HG02678 (cell line): ENCODE data around the gene STK36.

Source experiments
- ATAC-seq: cut with Tn5 transposase; IDR thresholded peaks from one replicate; pipeline ENCODE4 v1.9.1; 2021; ENCODE audit warnings: mild to moderate bottlenecking, moderate library complexity; ENCODE audit not compliant: unreplicated experiment

STK36 gene, protein sequence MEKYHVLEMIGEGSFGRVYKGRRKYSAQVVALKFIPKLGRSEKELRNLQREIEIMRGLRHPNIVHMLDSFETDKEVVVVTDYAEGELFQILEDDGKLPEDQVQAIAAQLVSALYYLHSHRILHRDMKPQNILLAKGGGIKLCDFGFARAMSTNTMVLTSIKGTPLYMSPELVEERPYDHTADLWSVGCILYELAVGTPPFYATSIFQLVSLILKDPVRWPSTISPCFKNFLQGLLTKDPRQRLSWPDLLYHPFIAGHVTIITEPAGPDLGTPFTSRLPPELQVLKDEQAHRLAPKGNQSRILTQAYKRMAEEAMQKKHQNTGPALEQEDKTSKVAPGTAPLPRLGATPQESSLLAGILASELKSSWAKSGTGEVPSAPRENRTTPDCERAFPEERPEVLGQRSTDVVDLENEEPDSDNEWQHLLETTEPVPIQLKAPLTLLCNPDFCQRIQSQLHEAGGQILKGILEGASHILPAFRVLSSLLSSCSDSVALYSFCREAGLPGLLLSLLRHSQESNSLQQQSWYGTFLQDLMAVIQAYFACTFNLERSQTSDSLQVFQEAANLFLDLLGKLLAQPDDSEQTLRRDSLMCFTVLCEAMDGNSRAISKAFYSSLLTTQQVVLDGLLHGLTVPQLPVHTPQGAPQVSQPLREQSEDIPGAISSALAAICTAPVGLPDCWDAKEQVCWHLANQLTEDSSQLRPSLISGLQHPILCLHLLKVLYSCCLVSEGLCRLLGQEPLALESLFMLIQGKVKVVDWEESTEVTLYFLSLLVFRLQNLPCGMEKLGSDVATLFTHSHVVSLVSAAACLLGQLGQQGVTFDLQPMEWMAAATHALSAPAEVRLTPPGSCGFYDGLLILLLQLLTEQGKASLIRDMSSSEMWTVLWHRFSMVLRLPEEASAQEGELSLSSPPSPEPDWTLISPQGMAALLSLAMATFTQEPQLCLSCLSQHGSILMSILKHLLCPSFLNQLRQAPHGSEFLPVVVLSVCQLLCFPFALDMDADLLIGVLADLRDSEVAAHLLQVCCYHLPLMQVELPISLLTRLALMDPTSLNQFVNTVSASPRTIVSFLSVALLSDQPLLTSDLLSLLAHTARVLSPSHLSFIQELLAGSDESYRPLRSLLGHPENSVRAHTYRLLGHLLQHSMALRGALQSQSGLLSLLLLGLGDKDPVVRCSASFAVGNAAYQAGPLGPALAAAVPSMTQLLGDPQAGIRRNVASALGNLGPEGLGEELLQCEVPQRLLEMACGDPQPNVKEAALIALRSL (N-terminal part only)

DNA sequence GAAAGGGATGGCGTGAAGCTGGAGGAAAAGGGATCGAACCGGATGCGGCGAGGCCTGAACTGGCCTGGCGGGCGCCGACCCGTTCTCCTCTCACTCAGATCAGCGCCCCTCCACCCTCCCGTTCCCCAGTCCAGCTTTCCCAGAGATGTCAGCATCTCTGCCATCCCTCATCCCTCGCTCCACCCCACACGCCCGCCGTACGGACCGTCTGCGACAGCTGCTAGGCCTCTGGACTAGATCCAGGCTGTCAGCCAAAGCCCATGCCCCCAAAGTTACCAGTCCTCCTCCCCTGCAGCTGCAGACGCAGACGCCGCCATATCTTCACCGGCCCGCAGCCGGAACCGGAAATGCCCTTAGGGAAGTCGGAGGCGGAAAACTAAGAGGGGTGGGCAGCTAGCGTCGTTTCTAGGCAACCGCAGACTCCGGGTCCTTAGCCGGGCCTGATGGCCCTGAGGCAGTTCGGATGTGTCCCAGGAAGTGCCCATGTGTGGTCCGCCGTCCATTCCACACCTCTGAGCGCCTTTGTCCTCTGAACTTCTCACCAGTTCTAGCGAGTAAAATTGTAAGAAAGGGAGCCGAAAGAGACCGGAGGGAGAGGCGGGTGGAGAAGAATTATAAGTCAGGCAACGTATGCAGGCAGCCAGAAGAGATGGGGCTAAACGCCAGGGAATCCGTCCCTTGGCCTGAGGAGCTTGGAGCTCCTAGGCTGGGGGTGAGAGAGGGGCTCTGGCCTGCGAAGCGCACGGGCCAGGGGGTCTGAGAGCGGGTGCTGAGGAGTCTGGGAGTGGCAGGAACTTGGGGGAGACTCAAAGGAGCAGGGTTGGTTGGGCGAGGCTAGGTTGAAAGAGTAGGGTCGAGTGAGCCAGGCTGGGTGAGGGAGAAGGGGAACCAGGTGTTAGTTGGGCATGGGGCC, at the start of gene STK36, which contains the start of gene RNF25:
Gene STK36 (plus strand): TSS at position 433 of the 913 bp plus-strand sequence. CDS start 744 bp downstream, outside the sequence.
Gene RNF25 (minus strand): TSS at position 349 of the 913 bp plus-strand sequence. CDS start 32 bp downstream, at position 317.
- ATAC-seq = peak; percentile 99

DNA sequence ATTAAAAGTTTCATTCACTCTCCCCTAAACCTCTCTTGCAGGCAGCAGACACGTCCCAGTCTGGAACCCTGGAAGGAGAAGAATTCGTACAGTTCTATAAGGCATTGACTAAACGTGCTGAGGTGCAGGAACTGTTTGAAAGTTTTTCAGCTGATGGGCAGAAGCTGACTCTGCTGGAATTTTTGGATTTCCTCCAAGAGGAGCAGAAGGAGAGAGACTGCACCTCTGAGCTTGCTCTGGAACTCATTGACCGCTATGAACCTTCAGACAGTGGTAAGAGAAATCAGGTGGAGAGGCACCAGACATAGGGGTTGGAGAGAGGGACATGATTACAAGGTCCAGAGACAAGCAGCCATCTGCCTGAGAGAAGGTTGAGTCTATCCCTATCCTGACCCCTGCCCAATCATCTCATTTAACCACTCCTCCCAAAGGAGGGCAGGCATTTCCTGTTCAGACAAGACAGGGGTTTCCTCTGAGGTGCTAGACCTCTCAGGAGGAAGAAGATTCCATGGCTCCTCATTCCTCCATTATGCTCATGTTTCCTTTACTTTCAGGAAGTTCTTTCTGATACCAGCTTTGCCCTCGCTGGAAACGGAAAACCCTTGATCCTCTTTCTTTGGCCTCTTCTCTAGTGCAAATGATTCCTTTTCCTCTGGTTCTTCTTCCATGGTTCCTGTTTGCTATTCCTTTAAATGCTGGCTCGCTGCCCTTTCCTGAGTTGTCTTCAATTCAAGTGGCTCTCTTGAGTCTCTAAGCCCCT, 49.1 kb upstream of the STK36 start:
- ATAC-seq = no peak

DNA sequence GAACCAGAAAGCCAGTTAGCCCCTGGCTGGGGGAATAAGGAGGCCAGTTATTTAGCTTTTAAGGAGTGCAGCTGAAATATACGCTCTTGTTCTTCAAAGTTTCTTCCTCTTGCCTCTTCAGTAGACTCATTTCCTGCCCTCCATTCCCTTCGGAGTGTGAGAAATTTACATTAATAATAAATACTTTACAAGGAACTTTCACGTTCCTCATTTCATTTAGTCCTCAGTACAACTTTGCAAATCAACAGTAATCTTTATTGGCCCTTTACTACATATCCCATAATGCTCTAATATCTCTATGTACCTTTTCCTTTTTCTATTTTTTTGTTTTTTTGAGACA, 48.5 kb upstream of the STK36 start:
- ATAC-seq = no peak

DNA sequence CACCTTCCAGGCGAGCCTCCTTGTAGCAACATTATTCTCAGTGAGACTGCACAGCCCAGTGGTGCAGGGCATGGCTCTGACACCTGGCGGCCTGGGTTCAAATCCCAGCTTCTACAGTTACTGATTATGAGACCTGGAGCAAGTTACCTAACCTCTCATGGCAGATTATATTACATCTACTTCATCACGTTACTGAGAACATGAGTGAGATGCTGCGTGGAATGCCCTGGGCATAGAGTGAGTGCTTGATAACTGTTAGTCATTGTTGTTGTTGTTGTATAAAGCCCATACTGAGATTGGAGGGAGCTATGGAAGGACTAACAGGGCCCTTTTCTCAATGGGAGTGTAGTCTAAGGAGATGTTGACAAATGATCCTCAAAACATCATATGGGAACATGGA, 45.5 kb upstream of the STK36 start:
- no peak for ATAC-seq

DNA sequence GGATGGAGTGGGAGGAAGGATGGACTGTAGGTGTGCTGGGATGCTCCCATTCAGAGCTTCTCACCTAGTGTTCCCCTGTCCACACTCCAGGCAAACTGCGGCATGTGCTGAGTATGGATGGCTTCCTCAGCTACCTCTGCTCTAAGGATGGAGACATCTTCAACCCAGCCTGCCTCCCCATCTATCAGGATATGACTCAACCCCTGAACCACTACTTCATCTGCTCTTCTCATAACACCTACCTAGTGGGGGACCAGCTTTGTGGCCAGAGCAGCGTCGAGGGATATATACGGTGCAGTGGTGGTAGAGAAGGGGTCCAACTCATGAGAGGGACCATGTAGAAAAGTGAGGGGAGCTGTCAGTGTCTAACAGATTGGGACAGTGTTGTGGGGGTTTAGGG, 43.9 kb upstream of the STK36 start:
- no peak for ATAC-seq

DNA sequence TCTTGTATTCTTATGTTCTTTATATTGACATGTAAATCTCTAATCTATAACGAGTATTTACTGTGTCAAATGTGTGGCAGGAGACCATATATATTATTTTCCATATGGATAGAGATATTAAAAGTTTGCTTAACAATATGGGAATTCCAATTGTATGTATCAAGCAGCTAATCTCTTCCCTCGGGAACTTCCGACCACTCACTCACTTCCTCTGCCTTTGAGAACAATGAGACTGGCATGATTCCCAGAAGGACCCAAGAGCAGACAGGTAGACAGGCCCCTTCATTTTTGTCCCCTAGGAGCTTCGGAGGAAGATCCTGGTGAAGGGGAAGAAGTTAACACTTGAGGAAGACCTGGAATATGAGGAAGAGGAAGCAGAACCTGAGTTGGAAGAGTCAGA, 40.0 kb upstream of the STK36 start:
- ATAC-seq = no peak

DNA sequence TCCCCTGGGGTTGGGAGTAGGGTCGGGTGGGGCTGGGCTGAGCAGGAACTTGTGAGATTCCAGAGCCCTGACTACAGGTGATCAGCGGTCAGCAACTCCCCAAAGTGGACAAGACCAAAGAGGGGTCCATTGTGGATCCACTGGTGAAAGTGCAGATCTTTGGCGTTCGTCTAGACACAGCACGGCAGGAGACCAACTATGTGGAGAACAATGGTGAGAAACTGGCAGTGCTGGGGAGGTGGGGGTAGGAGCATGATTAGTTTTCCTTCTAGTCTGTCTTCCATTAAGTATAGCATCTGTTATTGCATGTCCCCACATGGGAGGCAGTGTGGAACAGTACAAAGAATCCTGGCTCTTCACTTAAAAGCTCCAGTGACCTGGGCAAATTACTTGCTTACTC, 36.2 kb upstream of the STK36 start:
- ATAC-seq = no peak

DNA sequence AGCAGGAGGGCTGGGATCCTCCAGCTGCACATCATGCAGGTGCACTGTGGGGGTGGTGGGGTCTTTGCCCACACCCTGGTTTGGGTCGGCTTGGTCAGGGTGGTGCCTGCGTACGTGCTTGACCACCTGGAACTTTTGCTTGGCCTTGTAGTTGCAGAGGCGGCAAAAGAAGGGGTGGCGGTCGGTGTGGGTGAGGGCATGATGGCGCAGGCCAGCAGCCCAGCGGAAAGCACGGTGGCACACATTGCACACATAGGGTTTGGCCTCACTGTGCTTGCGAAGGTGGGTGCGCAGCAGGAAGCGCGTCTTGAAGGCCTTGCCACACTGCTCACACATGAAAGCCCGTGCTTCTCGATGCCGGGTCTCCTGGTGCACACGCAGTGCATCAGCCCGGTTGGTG, 33.5 kb upstream of the STK36 start:
- no peak for ATAC-seq

DNA sequence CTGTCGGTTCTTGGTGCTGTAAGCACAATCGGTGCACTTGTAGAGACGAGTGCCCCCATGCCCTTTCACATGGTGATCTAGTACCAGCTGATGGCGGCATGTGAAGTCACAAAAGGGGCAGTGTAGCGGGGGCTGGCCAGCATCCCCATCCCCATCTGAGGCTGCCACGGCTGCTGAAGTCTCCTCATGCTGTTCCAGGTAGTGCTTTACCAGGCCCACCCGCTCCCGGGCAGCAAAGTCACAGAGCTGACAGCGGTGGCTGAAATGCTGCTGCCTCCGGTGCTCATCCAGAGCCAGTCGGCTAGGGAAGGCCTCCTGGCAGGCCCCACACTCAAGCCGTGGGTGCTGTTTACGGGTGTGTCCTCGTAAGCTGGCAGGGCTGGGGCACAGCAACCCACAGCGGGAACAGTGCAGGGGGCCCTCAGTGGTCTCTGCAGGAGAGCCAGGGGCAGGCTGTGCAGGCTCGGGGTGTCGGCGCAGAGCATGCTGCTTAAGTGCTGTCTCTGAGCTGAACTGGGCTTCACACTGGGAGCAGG, 29.7 kb upstream of the STK36 start:
- no peak for ATAC-seq

DNA sequence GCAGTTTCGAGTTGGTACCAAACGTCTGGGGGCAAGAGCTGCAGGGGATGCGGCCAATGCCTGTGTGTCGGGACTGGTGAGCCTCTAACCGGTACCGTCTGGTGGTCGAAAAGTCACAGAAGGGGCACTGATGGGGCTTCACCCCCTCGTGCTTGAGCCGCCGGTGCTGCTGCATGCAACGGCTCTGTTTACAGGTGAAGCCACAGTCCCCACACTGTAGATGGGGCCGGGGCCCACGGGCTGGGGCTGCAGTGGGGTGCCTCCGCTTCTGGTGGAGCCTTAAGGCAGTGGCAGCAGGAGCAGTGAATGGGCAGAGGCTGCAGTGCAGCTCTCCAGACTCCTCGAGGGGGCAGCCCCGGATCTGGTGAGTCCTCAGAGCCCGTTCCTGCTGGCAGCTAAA, 29.1 kb upstream of the STK36 start:
- no peak for ATAC-seq

DNA sequence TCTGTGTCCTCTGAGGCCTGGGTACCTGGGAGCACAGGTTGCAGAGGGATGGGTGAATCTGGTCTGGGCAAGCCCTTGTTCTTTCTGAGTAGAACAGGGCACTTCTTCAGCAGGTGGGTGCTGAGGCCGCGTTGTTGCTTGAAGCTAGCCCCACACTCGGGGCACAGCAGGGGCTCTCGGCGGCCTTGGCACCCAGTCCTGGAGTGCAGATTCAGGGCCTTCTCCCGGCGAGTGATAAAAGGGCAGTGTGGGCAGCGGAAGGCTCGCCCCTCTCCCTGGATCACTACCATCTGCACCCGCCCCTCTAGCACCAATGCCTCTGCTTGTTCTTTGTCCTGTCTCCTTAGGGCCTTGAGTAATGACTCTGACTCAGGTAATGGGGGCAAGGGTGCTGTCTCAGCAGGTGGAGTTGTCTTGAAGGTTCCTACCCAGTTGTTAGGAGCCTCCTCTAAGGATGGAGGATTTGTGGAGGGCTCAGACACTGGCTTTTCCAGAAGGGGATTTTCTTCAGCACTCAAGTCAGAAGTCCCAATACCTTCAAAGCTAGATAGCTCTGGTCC, 28.1 kb upstream of the STK36 start:
- no peak for ATAC-seq

DNA sequence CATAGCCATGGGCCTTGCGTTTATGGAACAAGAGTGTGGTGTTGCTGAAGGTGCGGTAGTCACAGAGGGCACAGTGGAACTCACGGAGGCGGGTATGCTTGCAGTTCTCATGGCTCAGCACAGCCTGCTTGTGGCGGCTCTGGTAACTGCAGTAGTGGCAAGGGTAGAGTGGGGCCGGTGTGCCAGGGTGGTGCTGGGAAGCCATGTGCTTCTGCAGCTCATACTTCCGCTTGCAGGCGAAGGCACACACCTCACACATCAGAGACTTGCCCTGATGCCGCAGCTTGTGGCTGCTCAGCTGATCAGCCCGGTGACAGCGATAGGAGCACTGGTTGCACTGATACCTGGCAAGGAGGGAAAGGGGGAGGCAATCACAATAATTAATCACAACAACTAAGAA, 27.2 kb upstream of the STK36 start:
- no peak for ATAC-seq

DNA sequence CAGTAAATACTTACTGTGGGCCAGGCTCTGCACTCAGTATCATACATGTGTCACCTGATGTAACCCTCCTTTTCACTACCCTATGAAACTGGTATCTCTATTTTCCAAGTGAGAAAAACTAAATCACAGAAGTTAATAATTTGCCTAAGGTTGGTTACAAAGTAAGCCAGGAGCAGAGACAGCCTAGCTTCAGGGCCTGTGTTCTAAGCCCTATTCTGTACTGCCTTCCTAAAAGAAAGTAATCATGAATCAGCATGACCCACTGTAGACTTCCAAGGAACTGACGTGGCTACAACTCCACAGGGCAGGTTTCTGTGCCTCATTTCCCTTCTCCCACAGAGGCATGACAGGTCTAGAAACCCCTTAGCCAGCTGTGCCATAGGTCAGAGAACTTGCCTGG, 26.8 kb upstream of the STK36 start:
- no peak for ATAC-seq

DNA sequence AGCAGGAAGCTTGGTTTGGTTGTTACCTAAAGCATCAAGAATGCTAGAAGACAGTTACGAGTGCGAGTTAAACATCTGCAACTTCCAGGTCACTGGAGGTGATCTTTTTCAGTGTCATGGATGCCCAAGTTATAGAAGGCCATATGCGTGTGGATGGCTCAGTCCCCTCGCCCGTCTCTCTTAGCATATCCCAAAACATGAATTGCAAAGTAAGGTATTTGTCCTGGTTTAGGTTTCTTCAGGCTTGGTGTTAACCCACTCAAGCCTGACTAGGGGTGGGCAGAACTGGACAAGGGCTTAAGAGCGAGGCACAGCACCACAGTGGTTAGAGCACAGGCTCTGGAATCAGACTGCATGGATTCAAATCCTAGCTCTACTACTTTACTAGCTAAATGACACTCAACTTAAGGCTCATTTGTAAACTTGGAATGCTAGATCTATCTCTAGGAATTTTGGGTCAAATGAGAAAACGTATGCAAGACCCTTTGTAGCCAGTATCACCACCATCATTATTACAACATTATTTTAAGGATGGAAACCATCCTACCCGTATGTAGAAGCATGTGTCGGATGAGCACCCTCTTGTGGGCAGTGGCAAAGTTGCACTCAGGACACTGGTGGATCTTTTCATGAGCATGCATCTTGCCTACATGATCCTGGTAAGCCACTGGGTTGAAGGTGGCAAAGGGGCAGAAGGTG, 23.6 kb upstream of the STK36 start:
- peak; percentile 49 for ATAC-seq

DNA sequence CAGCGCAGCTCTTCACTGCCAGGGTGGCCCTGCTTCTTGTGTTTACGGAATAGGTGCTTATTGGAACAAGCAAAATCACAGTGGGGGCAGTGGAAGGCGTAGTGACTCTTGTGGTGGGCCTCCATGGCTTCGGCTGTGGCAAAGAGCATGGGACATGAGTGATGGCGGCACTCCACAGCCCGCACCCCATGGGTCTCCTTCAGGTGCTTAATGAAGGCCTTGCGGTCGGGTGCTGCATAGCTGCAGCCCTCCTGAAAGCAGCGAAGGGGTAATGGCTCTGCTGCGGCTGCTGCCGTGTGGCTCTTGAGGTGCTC, 23.1 kb upstream of the STK36 start:
- no peak for ATAC-seq

DNA sequence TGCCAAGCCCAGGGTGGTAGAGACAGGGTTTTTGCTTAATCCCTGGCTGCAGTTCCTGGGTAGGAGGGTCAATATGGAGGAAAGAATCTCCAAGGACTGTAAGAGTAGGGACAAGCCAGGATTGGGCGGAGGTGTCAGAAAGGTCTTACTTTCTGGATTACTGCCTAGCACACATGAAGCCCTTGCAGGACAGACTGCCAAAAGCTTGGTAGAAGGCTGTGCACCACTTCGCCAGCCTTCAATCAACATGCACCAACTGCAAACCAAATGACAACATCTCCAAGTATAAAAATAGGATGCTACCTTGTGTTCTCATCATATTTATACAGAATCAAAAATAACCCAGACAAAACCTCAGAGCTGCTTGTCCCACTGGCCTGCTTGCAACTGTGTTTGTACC, 16.1 kb upstream of the STK36 start:
- ATAC-seq = no peak

DNA sequence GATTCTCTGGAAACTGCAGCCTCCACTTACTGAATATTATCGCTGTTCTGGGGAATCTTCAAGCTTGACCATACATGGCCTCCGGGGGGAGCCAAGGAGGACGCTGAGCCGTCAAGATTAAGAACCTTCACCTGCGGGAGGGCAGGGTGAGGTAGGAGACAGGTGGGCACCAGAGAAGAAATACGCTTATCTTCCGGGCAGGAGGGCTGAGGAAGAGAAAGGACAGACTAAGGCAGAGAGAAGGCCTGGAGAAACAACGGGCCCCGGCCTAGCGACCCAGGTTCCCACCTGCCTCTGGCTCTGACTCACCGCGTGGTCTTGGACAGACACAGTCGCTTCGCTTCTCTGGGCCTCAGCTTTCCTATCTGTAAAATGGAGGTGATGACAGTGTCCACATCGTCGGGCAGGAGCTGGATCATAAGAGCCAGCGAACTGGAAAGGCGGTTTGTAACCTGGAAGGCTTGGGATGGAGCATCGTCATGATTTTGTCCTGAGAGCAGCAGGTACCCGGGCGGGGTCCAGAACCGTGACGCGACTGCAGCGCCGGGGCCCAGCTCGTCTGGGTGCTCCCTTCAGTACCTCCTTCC, 13.1 kb upstream of the STK36 start:
- ATAC-seq = peak; percentile 35
